HEK293 (cell line): ENCODE results near the gene ANK2.

Source experiments
- CTCF ChIA-PET: fragments of 350-600 bp; formaldehyde crosslinking; extraction: SDS; loops from one replicate; lab custom pipeline; 2021; ENCODE audit warnings: antibody characterized with exemption; lab: Yijun Ruan, JAX
- POLR2A ChIA-PET: fragments of 300-600 bp; formaldehyde crosslinking; extraction: SDS; loops from one replicate; lab custom pipeline; 2020; ENCODE audit warnings: antibody characterized with exemption, inconsistent platforms; lab: Yijun Ruan, JAX
- H3K27ac ChIP-seq: fragments of 200-500 bp; sonication (Bioruptor generic); 2 replicates; pipeline ENCODE4 v1.5.1; 2014; ENCODE audit warnings: low read depth, low read length, control low read depth, inconsistent platforms; ENCODE audit errors: extremely low read depth
- H3K36me3 ChIP-seq, 2 experiments: fragments of 200-500 bp in 1 of 2; sonication (Bioruptor generic) in 1 of 2; 1 replicate in 1 of 2; 2 replicates in 1 of 2; pipeline ENCODE4 v1.5.1; 2014 to 2017; ENCODE audit warnings: inconsistent platforms in 2 of 2, low read length in 2 of 2; ENCODE audit not compliant: control insufficient read depth in 2 of 2, insufficient read depth in 1 of 2
- H3K4me1 ChIP-seq: fragments of 200-500 bp; sonication (Bioruptor generic); 2 replicates; pipeline ENCODE4 v1.5.1; 2014; ENCODE audit warnings: mild to moderate bottlenecking, low read length, inconsistent platforms; ENCODE audit not compliant: control insufficient read depth, insufficient read depth
- H3K4me3 ChIP-seq: 2 replicates; pipeline ENCODE4 v1.5.1; 2011; ENCODE audit warnings: low read depth, mild to moderate bottlenecking, control low read depth, low read length, moderate library complexity
- H3K9me3 ChIP-seq: fragments of 200-500 bp; sonication (Bioruptor generic); 2 replicates; pipeline ENCODE4 v1.5.1; 2014; ENCODE audit warnings: low read depth, low read length, inconsistent platforms; ENCODE audit not compliant: control insufficient read depth, insufficient read depth
- ZFHX2 ChIP-seq: fragments of 450-650 bp; formaldehyde crosslinking; conservative IDR thresholded peaks from 2 replicates; pipeline ENCODE4 v1.5.1; 2016; ENCODE audit warnings: missing biosample characterization, missing genetic modification characterization
- ZNF114 ChIP-seq: fragments of 450-650 bp; formaldehyde crosslinking; IDR thresholded peaks from 2 replicates; pipeline ENCODE4 v1.5.0; 2017; ENCODE audit warnings: missing biosample characterization, missing genetic modification characterization
- ZNF121 ChIP-seq: fragments of 450-650 bp; formaldehyde crosslinking; IDR thresholded peaks from 2 replicates; pipeline ENCODE4 v1.5.1; 2016; ENCODE audit warnings: missing biosample characterization, missing genetic modification characterization
- ZNF133 ChIP-seq: fragments of 450-650 bp; formaldehyde crosslinking; IDR thresholded peaks from 2 replicates; pipeline ENCODE4 v1.5.1; 2016; ENCODE audit warnings: missing biosample characterization, missing genetic modification characterization
- ZNF138 ChIP-seq: fragments of 450-650 bp; formaldehyde crosslinking; IDR thresholded peaks from 2 replicates; pipeline ENCODE4 v1.5.1; 2016; ENCODE audit warnings: missing biosample characterization, missing genetic modification characterization, borderline replicate concordance
- ZNF274 ChIP-seq, 2 experiments: fragments of 200-500 bp in 1 of 2; fragments of 450-650 bp in 1 of 2; sonication (Bioruptor generic) in 1 of 2; formaldehyde crosslinking in 1 of 2; IDR thresholded peaks; 2 replicates each; pipeline versions ENCODE4 v1.5.1 to v1.6.1; 2014 to 2016; ENCODE audit warnings: borderline replicate concordance in 1 of 2, inconsistent platforms in 1 of 2, low read length in 1 of 2, missing biosample characterization in 1 of 2, missing genetic modification characterization in 1 of 2
- ZNF350 ChIP-seq: fragments of 450-650 bp; formaldehyde crosslinking; IDR thresholded peaks from 2 replicates; pipeline ENCODE4 v1.5.0; 2017; ENCODE audit warnings: missing biosample characterization, mild to moderate bottlenecking, missing genetic modification characterization
- ZNF404 ChIP-seq: fragments of 450-650 bp; formaldehyde crosslinking; IDR thresholded peaks from 2 replicates; pipeline ENCODE4 v1.5.1; 2017; ENCODE audit warnings: missing biosample characterization, missing genetic modification characterization
- ZNF664 ChIP-seq: fragments of 450-650 bp; formaldehyde crosslinking; IDR thresholded peaks from 2 replicates; pipeline ENCODE4 v1.5.1; 2016; ENCODE audit warnings: missing biosample characterization, missing genetic modification characterization
- ZNF747 ChIP-seq: fragments of 450-650 bp; formaldehyde crosslinking; IDR thresholded peaks from 2 replicates; pipeline ENCODE4 v1.5.1; 2016; ENCODE audit warnings: missing biosample characterization, missing genetic modification characterization
- ZSCAN30 ChIP-seq: fragments of 450-650 bp; IDR thresholded peaks from 2 replicates; pipeline ENCODE4 v1.5.1; 2018; ENCODE audit warnings: missing biosample characterization, mild to moderate bottlenecking, missing genetic modification characterization, moderate library complexity
- TF ChIP-seq, protein P1 (sequence below): fragments of 450-650 bp; formaldehyde crosslinking; IDR thresholded peaks from 2 replicates; pipeline ENCODE4 v1.5.1; 2017; ENCODE audit warnings: missing biosample characterization, missing genetic modification characterization
- TF ChIP-seq, protein P2 (sequence below): fragments of 450-650 bp; formaldehyde crosslinking; IDR thresholded peaks from 2 replicates; pipeline ENCODE4 v1.5.1; 2016; ENCODE audit warnings: missing biosample characterization, missing genetic modification characterization
- TF ChIP-seq, protein P3 (sequence below): fragments of 450-650 bp; formaldehyde crosslinking; conservative IDR thresholded peaks from 2 replicates; pipeline ENCODE4 v1.5.1; 2016; ENCODE audit warnings: low read depth, missing biosample characterization, missing genetic modification characterization
- TF ChIP-seq, protein P4 (sequence below): sonication (generic); formaldehyde crosslinking; IDR thresholded peaks from 2 replicates; pipeline ENCODE4 v1.8.1; 2022; ENCODE audit warnings: mild to moderate bottlenecking, moderate library complexity, missing genetic modification reagents
- TF ChIP-seq, protein P5 (sequence below): fragments of 450-650 bp; formaldehyde crosslinking; IDR thresholded peaks from 2 replicates; pipeline ENCODE4 v1.5.1; 2016; ENCODE audit warnings: missing biosample characterization, missing genetic modification characterization
- TF ChIP-seq, protein P6 (sequence below): fragments of 450-650 bp; formaldehyde crosslinking; IDR thresholded peaks from 2 replicates; pipeline ENCODE4 v1.5.1; 2016; ENCODE audit warnings: missing biosample characterization, missing genetic modification characterization

ANK2 gene

DNA sequence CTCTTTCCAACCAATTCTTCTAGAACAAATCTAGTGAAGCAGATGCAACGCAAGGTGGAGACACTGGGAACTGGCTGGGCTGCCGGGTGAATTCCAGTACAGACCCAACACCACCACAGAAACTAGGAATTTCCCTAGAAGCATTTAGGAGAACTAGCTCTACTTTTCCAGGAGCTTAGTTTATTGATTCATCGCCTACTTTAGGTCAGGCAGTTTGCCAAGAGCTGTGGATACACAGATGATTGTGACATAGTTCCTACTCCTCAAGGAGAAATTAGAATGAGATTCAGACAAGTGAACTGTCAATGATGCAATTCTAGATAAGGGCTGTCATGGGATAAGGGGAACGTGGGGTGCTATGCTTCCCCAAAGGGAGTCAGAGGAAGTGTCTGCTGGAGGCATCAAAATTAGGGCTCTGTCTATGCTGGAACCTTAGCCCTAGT, 362.1 kb downstream of the ANK2 start (continued):
- no peak for TF ChIP-seq ZNF747 (tag by site-specific recombination)
- TF ChIP-seq ZNF133 (tag by site-specific recombination) = no peak
- TF ChIP-seq, protein P1, sequence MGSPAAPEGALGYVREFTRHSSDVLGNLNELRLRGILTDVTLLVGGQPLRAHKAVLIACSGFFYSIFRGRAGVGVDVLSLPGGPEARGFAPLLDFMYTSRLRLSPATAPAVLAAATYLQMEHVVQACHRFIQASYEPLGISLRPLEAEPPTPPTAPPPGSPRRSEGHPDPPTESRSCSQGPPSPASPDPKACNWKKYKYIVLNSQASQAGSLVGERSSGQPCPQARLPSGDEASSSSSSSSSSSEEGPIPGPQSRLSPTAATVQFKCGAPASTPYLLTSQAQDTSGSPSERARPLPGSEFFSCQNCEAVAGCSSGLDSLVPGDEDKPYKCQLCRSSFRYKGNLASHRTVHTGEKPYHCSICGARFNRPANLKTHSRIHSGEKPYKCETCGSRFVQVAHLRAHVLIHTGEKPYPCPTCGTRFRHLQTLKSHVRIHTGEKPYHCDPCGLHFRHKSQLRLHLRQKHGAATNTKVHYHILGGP (tag by site-specific recombination) = peak; percentile 74
- TF ChIP-seq, protein P2, sequence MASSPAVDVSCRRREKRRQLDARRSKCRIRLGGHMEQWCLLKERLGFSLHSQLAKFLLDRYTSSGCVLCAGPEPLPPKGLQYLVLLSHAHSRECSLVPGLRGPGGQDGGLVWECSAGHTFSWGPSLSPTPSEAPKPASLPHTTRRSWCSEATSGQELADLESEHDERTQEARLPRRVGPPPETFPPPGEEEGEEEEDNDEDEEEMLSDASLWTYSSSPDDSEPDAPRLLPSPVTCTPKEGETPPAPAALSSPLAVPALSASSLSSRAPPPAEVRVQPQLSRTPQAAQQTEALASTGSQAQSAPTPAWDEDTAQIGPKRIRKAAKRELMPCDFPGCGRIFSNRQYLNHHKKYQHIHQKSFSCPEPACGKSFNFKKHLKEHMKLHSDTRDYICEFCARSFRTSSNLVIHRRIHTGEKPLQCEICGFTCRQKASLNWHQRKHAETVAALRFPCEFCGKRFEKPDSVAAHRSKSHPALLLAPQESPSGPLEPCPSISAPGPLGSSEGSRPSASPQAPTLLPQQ (tag by site-specific recombination) = peak; percentile 66
- TF ChIP-seq, protein P3, sequence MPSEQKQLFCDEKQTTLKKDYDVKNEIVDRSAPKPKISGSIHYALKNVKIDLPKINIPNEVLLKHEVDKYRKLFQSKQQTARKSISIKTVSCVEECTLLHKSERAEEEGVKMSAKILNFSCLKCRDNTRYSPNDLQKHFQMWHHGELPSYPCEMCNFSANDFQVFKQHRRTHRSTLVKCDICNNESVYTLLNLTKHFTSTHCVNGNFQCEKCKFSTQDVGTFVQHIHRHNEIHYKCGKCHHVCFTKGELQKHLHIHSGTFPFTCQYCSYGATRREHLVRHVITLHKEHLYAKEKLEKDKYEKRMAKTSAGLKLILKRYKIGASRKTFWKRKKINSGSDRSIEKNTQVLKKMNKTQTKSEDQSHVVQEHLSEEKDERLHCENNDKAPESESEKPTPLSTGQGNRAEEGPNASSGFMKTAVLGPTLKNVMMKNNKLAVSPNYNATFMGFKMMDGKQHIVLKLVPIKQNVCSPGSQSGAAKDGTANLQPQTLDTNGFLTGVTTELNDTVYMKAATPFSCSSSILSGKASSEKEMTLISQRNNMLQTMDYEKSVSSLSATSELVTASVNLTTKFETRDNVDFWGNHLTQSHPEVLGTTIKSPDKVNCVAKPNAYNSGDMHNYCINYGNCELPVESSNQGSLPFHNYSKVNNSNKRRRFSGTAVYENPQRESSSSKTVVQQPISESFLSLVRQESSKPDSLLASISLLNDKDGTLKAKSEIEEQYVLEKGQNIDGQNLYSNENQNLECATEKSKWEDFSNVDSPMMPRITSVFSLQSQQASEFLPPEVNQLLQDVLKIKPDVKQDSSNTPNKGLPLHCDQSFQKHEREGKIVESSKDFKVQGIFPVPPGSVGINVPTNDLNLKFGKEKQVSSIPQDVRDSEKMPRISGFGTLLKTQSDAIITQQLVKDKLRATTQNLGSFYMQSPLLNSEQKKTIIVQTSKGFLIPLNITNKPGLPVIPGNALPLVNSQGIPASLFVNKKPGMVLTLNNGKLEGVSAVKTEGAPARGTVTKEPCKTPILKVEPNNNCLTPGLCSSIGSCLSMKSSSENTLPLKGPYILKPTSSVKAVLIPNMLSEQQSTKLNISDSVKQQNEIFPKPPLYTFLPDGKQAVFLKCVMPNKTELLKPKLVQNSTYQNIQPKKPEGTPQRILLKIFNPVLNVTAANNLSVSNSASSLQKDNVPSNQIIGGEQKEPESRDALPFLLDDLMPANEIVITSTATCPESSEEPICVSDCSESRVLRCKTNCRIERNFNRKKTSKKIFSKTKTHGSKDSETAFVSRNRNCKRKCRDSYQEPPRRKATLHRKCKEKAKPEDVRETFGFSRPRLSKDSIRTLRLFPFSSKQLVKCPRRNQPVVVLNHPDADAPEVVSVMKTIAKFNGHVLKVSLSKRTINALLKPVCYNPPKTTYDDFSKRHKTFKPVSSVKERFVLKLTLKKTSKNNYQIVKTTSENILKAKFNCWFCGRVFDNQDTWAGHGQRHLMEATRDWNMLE = no peak
- TF ChIP-seq, protein P4, sequence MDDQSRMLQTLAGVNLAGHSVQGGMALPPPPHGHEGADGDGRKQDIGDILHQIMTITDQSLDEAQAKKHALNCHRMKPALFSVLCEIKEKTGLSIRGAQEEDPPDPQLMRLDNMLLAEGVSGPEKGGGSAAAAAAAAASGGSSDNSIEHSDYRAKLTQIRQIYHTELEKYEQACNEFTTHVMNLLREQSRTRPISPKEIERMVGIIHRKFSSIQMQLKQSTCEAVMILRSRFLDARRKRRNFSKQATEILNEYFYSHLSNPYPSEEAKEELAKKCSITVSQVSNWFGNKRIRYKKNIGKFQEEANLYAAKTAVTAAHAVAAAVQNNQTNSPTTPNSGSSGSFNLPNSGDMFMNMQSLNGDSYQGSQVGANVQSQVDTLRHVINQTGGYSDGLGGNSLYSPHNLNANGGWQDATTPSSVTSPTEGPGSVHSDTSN = no peak
- TF ChIP-seq ZNF274 (IDR thresholded peaks at IDR 0.05; ENCODE audit: low read length) = no peak
- TF ChIP-seq ZNF274 (tag by site-specific recombination; IDR thresholded peaks at IDR 0.05; ENCODE audit: borderline replicate concordance) = no peak
- TF ChIP-seq ZFHX2 (tag by site-specific recombination) = 0 out of 2 replicates have a peak, but pooled peaks have one; percentile 13
- TF ChIP-seq, all 188 proteins: peak for 3

DNA sequence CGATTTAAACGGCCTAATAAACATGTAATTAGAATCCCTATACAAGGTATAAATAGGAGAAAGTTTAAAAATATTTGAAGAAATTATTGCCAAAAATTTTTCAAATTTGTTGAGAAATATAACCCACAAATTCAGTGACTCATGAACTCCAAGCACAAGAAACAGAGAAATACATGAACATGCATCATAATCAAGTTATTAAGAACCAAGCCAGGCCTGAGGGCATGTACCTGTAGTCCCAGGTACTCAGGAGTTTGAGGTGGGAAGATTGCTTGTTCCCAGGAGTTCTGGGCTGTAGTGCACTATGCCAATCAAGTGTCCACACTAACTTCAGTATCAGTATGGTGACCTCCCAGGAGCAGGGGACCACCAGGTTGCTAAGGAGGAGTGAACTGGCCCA, 370.2 kb downstream of the ANK2 start:
- ChIA-PET POLR2A (no interaction called here), CTCF (no interaction called here)
- no peak overlapping the region for H3K4me3 ChIP-seq
- TF ChIP-seq ZSCAN30 (tag by site-specific recombination) = no peak
- no peak for TF ChIP-seq ZNF114 (tag by site-specific recombination)
- TF ChIP-seq, protein P5, sequence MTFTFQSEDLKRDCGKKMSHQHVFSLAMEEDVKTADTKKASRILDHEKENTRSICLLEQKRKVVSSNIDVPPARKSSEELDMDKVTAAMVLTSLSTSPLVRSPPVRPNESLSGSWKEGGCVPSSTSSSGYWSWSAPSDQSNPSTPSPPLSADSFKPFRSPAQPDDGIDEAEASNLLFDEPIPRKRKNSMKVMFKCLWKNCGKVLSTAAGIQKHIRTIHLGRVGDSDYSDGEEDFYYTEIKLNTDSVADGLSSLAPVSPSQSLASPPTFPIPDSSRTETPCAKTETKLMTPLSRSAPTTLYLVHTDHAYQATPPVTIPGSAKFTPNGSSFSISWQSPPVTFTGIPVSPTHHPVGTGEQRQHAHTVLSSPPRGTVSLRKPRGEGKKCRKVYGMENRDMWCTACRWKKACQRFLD (tag by site-specific recombination) = no peak
- TF ChIP-seq ZNF404 (tag by site-specific recombination) = no peak
- no peak for TF ChIP-seq ZNF350 (tag by site-specific recombination)
- no peak for TF ChIP-seq ZNF664 (tag by site-specific recombination)
- TF ChIP-seq, protein P6, sequence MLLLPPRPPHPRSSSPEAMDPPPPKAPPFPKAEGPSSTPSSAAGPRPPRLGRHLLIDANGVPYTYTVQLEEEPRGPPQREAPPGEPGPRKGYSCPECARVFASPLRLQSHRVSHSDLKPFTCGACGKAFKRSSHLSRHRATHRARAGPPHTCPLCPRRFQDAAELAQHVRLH (tag by site-specific recombination) = no peak
- TF ChIP-seq ZNF138 = no peak
- TF ChIP-seq ZNF121 (tag by site-specific recombination) = no peak
- H3K4me1 ChIP-seq = no peaks in the 10 kb centered on the region
- no peak overlapping the region for H3K27ac ChIP-seq
- H3K36me3 ChIP-seq = no peaks in the 10 kb centered on the region
- no peaks in the 10 kb centered on the region for H3K9me3 ChIP-seq
